AG09309 (cell line): ENCODE measurements around the gene HORMAD2.
"Not testable (repeated sequence)": the region's sequence is repeated elsewhere in the genome, so short reads cannot be mapped to it uniquely, and the experiment has no call there.

Experiments
- DNase-seq: peaks from one replicate; pipeline ENCODE4 v3.0.0-alpha.2; 2010; ENCODE audit warnings: low read depth
- H3K4me3 ChIP-seq: 2 replicates; pipeline ENCODE4 v1.5.1; 2011; ENCODE audit warnings: mild to moderate bottlenecking, low read depth, low read length, moderate library complexity; ENCODE audit not compliant: control insufficient read depth
- TF ChIP-seq, protein P1 (sequence below): IDR thresholded peaks from 2 replicates; pipeline ENCODE4 v1.5.1; 2011; ENCODE audit warnings: mild to moderate bottlenecking, low read depth, low read length, inconsistent platforms; ENCODE audit not compliant: insufficient read depth, control insufficient read depth; ENCODE audit errors: missing control alignments

The HORMAD2 gene

GRCh38 chr22:30195245-30196140, 115.2 kb downstream of the HORMAD2 start:
- no peak for DNase-seq
- TF ChIP-seq, protein P1, sequence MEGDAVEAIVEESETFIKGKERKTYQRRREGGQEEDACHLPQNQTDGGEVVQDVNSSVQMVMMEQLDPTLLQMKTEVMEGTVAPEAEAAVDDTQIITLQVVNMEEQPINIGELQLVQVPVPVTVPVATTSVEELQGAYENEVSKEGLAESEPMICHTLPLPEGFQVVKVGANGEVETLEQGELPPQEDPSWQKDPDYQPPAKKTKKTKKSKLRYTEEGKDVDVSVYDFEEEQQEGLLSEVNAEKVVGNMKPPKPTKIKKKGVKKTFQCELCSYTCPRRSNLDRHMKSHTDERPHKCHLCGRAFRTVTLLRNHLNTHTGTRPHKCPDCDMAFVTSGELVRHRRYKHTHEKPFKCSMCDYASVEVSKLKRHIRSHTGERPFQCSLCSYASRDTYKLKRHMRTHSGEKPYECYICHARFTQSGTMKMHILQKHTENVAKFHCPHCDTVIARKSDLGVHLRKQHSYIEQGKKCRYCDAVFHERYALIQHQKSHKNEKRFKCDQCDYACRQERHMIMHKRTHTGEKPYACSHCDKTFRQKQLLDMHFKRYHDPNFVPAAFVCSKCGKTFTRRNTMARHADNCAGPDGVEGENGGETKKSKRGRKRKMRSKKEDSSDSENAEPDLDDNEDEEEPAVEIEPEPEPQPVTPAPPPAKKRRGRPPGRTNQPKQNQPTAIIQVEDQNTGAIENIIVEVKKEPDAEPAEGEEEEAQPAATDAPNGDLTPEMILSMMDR = no peak
- no peak overlapping the region for H3K4me3 ChIP-seq

DNA sequence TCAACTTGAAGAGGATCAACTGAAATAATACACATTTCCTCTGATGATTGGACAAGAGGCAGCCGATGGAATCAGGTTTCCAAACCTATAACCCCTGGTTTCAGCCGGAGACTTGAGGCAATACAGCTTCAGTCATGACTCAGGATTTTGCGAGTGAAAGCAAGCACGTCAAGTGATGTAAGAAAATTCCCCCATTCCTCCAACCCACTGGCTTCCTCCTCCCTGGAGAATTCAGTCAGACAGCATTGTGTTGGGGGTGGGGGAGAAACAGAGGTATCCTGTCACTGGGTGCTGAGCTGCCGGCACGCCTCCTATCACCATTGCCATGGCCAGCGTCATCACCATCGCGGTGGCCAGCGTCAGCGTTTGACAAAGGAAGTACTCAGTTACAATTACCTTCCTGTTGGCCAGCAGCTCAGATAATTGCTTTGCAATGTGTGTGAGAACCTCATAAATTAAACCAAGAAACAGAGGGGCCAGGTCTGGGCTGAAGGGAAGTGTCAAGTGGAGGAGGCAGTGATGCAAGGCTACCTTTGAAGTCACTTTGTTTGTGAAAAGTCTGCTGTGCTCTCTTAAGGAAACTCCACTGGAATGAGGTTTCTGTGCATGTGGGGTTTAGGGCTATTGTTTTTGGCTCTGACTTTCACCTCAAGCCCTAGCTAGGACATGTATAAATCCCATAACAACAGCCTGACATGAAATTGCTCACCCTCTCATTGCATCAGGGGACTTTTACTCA, 116.0 kb downstream of the HORMAD2 start:
- TF ChIP-seq, protein P1 = no peak
- no peak overlapping the region for H3K4me3 ChIP-seq
- DNase-seq = peak; percentile 100

DNA sequence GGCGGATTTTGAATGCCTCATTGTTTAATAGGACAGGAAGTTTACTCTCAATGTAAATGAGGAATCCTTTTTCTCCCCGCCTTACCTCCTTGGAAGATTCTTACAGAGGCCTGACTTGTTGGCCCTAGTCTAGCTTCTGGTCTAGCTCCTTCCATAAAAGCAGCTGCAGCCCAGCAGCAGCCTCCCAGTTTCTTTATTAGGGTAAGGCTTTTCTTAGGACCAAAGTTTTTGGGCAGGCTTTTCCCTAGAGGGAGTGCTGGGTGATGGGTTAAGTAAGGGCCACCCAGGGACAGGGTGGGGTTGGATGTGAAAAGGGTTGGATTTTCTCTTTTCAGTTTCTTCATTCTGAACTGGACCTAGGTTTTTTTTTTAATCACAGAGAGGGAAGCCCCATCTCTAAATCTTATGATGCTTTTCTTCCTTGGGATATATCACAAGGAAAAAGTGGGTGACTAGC, 116.6 kb downstream of the HORMAD2 start:
- TF ChIP-seq, protein P1 = no peak

DNA sequence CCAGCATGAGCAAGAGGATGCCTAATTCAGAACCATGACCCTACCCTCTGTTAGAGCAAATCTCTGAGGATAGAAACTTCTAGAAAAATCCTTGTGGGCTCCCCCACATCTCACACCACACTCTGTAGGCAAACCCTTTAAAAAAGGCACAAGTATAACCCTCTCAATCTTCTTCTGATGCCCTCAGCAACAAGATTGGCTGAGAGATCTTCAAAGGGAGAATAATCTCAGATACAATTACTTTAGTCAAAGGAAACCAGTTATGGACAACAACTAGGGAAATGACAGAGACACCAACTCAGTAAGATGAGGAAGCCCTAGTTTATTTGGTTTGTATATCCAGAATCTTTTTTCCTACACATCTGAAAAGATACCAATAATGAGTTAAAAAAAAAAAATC, 117.1 kb downstream of the HORMAD2 start:
- DNase-seq = no peak
- no peak overlapping the region for H3K4me3 ChIP-seq
- TF ChIP-seq, protein P1 = no peak

More for the DNA sequence above, 116.6 kb downstream of the HORMAD2 start:
- no peak for DNase-seq
- no peak overlapping the region for H3K4me3 ChIP-seq

- TF ChIP-seq, protein P1 = no peak
- no peak for DNase-seq
- H3K4me3 ChIP-seq = no peak overlapping the region
Observed at GRCh38 chr22:30198152-30198825, 118.0 kb downstream of the HORMAD2 start.

DNA sequence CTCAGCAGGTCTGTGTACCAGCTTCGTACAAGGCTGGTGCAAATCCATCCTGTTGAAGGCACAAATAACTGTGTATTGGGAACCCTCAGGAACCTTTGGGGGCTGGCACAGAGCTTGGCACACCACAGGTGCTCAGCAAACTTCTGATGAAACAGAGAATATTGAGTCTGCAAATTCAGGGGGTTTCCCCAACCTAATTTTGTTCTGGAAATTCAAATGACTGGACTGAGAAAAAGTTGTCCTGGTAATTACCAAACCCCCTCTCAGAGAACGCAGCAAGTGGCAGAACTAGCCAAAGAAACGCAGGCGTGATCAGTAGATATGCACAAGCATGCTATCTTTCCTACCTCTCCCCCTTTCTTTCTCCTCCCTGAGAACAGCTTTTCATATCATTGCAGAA, 118.7 kb downstream of the HORMAD2 start:
- H3K4me3 ChIP-seq = no peak overlapping the region
- TF ChIP-seq, protein P1 = no peak
- DNase-seq = no peak

DNA sequence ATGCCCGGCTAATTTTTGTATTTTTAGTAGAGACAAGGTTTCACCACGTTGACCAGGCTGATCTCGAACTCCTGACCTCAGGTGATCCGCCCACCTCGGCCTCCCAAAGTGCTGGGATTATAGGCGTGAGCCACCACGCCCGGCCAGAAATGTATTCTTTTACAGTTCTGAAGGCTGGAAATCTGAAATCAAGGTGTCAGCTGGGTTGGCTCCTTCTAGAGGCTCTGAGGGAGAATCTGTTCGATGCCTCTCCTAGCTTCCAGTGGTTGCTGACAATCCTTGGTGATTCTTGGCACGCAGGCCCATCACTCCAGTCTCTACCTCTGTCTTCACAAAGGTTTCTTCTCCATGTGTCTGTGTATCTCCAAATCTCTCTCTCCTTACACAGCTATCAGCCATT, 120.6 kb downstream of the HORMAD2 start:
- not testable (repeated sequence) for H3K4me3 ChIP-seq, DNase-seq
